WTC11 (cell line): ENCODE measurements around the gene ANO3. TPM values are rescaled to one million over a fixed set of nuclear protein-coding genes. Genes with fewer than 3 reads are reported as not detected.

ENCODE experiments used
- ATAC-seq: fragments of 200-7000 bp; cut with Tn5 transposase; 2 replicates; pipeline ENCODE4 v1.10.0; 2021; ENCODE audit warnings: mild to moderate bottlenecking, moderate library complexity
- CTCF ChIA-PET: fragments of 300-600 bp; sonication (Branson Sonifier 250); formaldehyde crosslinking; loops from one replicate; lab custom pipeline; 2021; ENCODE audit warnings: antibody characterized with exemption; lab: Charles Lee
- POLR2A ChIA-PET: fragments of 350-600 bp; sonication (Branson Sonifier 250); formaldehyde crosslinking; loops from one replicate; lab custom pipeline; 2021; ENCODE audit warnings: antibody characterized with exemption; lab: Charles Lee
- DNase-seq: peaks from one replicate; pipeline ENCODE4 v3.0.0; 2021; ENCODE audit warnings: low spot score
- H3K27ac Mint-ChIP-seq: 2 replicates; pipeline ENCODE4 v1.8.0; 2021; ENCODE audit warnings: mixed read lengths
- H3K27me3 Mint-ChIP-seq: 2 replicates; pipeline ENCODE4 v1.8.0; 2021; ENCODE audit warnings: low read depth, mild to moderate bottlenecking, moderate library complexity, mixed read lengths
- H3K36me3 Mint-ChIP-seq: 2 replicates; pipeline ENCODE4 v1.8.0; 2021; ENCODE audit warnings: mixed read lengths
- H3K4me1 Mint-ChIP-seq: 2 replicates; pipeline ENCODE4 v1.8.0; 2022; ENCODE audit warnings: mixed read lengths
- H3K4me3 Mint-ChIP-seq: 2 replicates; pipeline ENCODE4 v1.8.0; 2021; ENCODE audit warnings: mild to moderate bottlenecking, moderate library complexity, mixed read lengths
- H3K9me3 Mint-ChIP-seq: 2 replicates; pipeline ENCODE4 v1.8.0; 2021; ENCODE audit warnings: mixed read lengths
- ATF1 ChIP-seq: sonication (generic); formaldehyde crosslinking; IDR thresholded peaks from 2 replicates; pipeline ENCODE4 v1.8.1; 2023; ENCODE audit warnings: mild to moderate bottlenecking, moderate library complexity, missing genetic modification reagents
- ATF3 ChIP-seq: sonication (generic); formaldehyde crosslinking; conservative IDR thresholded peaks from 2 replicates; pipeline ENCODE4 v1.8.1; 2022; ENCODE audit warnings: mild to moderate bottlenecking, missing genetic modification reagents
- CTCF ChIP-seq: fragments of 200-600 bp; IDR thresholded peaks from 2 replicates; pipeline ENCODE4 v1.8.0; 2022; ENCODE audit warnings: antibody characterized with exemption
- FOXP1 ChIP-seq: sonication (generic); formaldehyde crosslinking; IDR thresholded peaks from 2 replicates; pipeline ENCODE4 v1.8.0; 2022; ENCODE audit warnings: missing genetic modification reagents, mild to moderate bottlenecking, moderate library complexity, borderline replicate concordance
- IRF1 ChIP-seq: sonication (generic); formaldehyde crosslinking; IDR thresholded peaks from 2 replicates; pipeline ENCODE4 v1.8.0; 2023; ENCODE audit warnings: missing genetic modification reagents
- IRF2 ChIP-seq: sonication (generic); formaldehyde crosslinking; IDR thresholded peaks from 2 replicates; pipeline ENCODE4 v1.8.0; 2022; ENCODE audit warnings: low read depth, missing genetic modification reagents, borderline replicate concordance
- JUN ChIP-seq: sonication (generic); formaldehyde crosslinking; IDR thresholded peaks from 2 replicates; pipeline ENCODE4 v1.8.0; 2023; ENCODE audit warnings: mild to moderate bottlenecking, missing genetic modification reagents
- SMAD3 ChIP-seq: sonication (generic); formaldehyde crosslinking; IDR thresholded peaks from 2 replicates; pipeline ENCODE4 v1.8.0; 2022; ENCODE audit warnings: missing genetic modification reagents, mild to moderate bottlenecking, borderline replicate concordance
- STAT6 ChIP-seq: sonication (generic); formaldehyde crosslinking; conservative IDR thresholded peaks from 2 replicates; pipeline ENCODE4 v1.8.1; 2023; ENCODE audit warnings: mild to moderate bottlenecking, low read depth, missing genetic modification reagents, moderate library complexity
- TEAD4 ChIP-seq: sonication (generic); formaldehyde crosslinking; IDR thresholded peaks from 2 replicates; pipeline ENCODE4 v1.8.0; 2022; ENCODE audit warnings: mild to moderate bottlenecking, missing genetic modification reagents
- ZBTB43 ChIP-seq: sonication (generic); formaldehyde crosslinking; IDR thresholded peaks from 2 replicates; pipeline ENCODE4 v1.8.1; 2023; ENCODE audit warnings: mild to moderate bottlenecking, missing genetic modification reagents
- ZNF121 ChIP-seq: sonication (generic); formaldehyde crosslinking; IDR thresholded peaks from 2 replicates; pipeline ENCODE4 v1.8.0; 2023; ENCODE audit warnings: missing genetic modification reagents
- ZNF232 ChIP-seq: sonication (generic); formaldehyde crosslinking; IDR thresholded peaks from 2 replicates; pipeline ENCODE4 v1.8.0; 2022; ENCODE audit warnings: mild to moderate bottlenecking, missing genetic modification reagents
- ZNF281 ChIP-seq: sonication (generic); formaldehyde crosslinking; IDR thresholded peaks from 2 replicates; pipeline ENCODE4 v1.8.0; 2023; ENCODE audit warnings: mild to moderate bottlenecking, missing genetic modification reagents
- ZNF423 ChIP-seq: fragments of 250-450 bp; sonication (Bioruptor Pico); IDR thresholded peaks from 2 replicates; pipeline ENCODE4 v2.1.2; 2022; ENCODE audit warnings: mild to moderate bottlenecking, moderate library complexity
- ZNF512 ChIP-seq: sonication (generic); formaldehyde crosslinking; IDR thresholded peaks from 2 replicates; pipeline ENCODE4 v1.8.1; 2022; ENCODE audit warnings: missing genetic modification reagents, borderline replicate concordance
- ZNF671 ChIP-seq: fragments of 250-450 bp; sonication (Bioruptor Pico); IDR thresholded peaks from 2 replicates; pipeline ENCODE4 v1.8.0; 2021; ENCODE audit warnings: mild to moderate bottlenecking
- ZSCAN18 ChIP-seq: fragments of 250-450 bp; sonication (Bioruptor Pico); IDR thresholded peaks from 2 replicates; pipeline ENCODE4 v2.1.2; 2022; ENCODE audit warnings: mild to moderate bottlenecking, moderate library complexity
- total RNA-seq: library from RNA; stranded (reverse); gene quantifications from 3 replicates; pipeline ENCODE4 v1.2.3, GENCODE V29; 2021

ANO3 gene
- total RNA-seq, 1 experiment from 2014 or later = 0.11 TPM

GRCh38 chr11:26443617-26444016 is 111.7 kb downstream of the ANO3 start:
- Mint-ChIP-seq H3K27ac (no peak overlapping the region), H3K36me3 (no peaks in the 10 kb centered on the region), H3K9me3 (no peaks in the 10 kb centered on the region), H3K27me3 (no peaks in the 10 kb centered on the region), H3K4me1 (no peaks in the 10 kb centered on the region), H3K4me3 (no peak overlapping the region)
- ChIA-PET CTCF (no interaction called here), POLR2A (no interaction called here)
- no peak for DNase-seq
- TF ChIP-seq ZNF281 (no peak), IRF1 (CRISPR knock-in tag) (no peak), ZNF121 (CRISPR knock-in tag) (no peak)
- TF ChIP-seq, all 79 proteins: peak for 0
- ATAC-seq = no peak

GRCh38 chr11:26457636-26458035 is 125.7 kb downstream of the ANO3 start:
- no peaks in the 10 kb centered on the region for H3K36me3 Mint-ChIP-seq
- no peak for TF ChIP-seq ATF3 (CRISPR knock-in tag)
- TF ChIP-seq ZBTB43 (CRISPR knock-in tag) = no peak
- no peak for TF ChIP-seq ZNF423 (CRISPR knock-in tag)
- TF ChIP-seq IRF2 = no peak
- no peak for TF ChIP-seq ZSCAN18 (CRISPR knock-in tag)
- TF ChIP-seq FOXP1 = no peak
- TF ChIP-seq JUN (CRISPR knock-in tag) = no peak
- TF ChIP-seq SMAD3 (CRISPR knock-in tag) = no peak
- no peak for TF ChIP-seq ZNF281
- TF ChIP-seq ZNF232 (CRISPR knock-in tag) = no peak
- TF ChIP-seq ZNF512 (CRISPR knock-in tag) = no peak
- no peak for TF ChIP-seq ZNF671
- no peak for TF ChIP-seq STAT6
- no peak for TF ChIP-seq TEAD4 (CRISPR knock-in tag)
- TF ChIP-seq CTCF = no peak
- TF ChIP-seq ATF1 = no peak

More at GRCh38 chr11:26457636-26458035, 125.7 kb downstream of the ANO3 start:
- H3K27me3 Mint-ChIP-seq = no peaks in the 10 kb centered on the region
- CTCF ChIA-PET = no interaction called here
- POLR2A ChIA-PET = no interaction called here
- no peak for ATAC-seq
- H3K4me3 Mint-ChIP-seq = no peak overlapping the region
- no peak for DNase-seq
- H3K27ac Mint-ChIP-seq = no peak overlapping the region
- no peaks in the 10 kb centered on the region for H3K4me1 Mint-ChIP-seq
- peaks cover 10% of the 10 kb centered on the region for H3K9me3 Mint-ChIP-seq
